SK-N-SH treated with all-trans-retinoic acid at 6 μM for 48 hours (cell line): ENCODE results near the gene TRMT1.

Experiments
- ATAC-seq: fragments of 200-7000 bp; cut with Tn5 transposase; 3 replicates; pipeline ENCODE4 v1.9.1; 2020; ENCODE audit warnings: mild to moderate bottlenecking, moderate library complexity
- ARNTL ChIP-seq: fragments of 450-650 bp; formaldehyde crosslinking; IDR thresholded peaks from 2 replicates; pipeline ENCODE4 v1.5.0; 2020; ENCODE audit warnings: low read depth, mild to moderate bottlenecking, moderate library complexity, borderline replicate concordance
- CREB5 ChIP-seq: fragments of 250-450 bp; sonication (Bioruptor Pico); IDR thresholded peaks from 2 replicates; pipeline ENCODE4 v1.5.1; 2020; ENCODE audit warnings: low read depth, mild to moderate bottlenecking, moderate library complexity
- CSDC2 ChIP-seq: fragments of 250-450 bp; sonication (Bioruptor Pico); IDR thresholded peaks from 2 replicates; pipeline ENCODE4 v1.5.0; 2020; ENCODE audit warnings: mild to moderate bottlenecking, moderate library complexity
- CSRNP3 ChIP-seq: fragments of 250-450 bp; sonication (Bioruptor Pico); IDR thresholded peaks from 2 replicates; pipeline ENCODE4 v1.5.1; 2021; ENCODE audit warnings: mild to moderate bottlenecking, moderate library complexity
- ESRRG ChIP-seq: fragments of 250-450 bp; sonication (Bioruptor Pico); IDR thresholded peaks from 2 replicates; pipeline ENCODE4 v1.6.1; 2021; ENCODE audit warnings: mild to moderate bottlenecking
- GLIS3 ChIP-seq: fragments of 250-450 bp; sonication (Bioruptor Pico); IDR thresholded peaks from 2 replicates; pipeline ENCODE4 v1.5.0; 2020; ENCODE audit warnings: mild to moderate bottlenecking, moderate library complexity
- ISL1 ChIP-seq: fragments of 250-450 bp; sonication (Bioruptor Pico); IDR thresholded peaks from 2 replicates; pipeline ENCODE4 v2.1.2; 2022; ENCODE audit warnings: mild to moderate bottlenecking, moderate library complexity
- OSR1 ChIP-seq: fragments of 250-450 bp; sonication (Bioruptor Pico); IDR thresholded peaks from 2 replicates; pipeline ENCODE4 v1.8.0; 2022; ENCODE audit warnings: moderate library complexity, mild to moderate bottlenecking, inconsistent platforms
- POU6F1 ChIP-seq: fragments of 250-450 bp; sonication (Bioruptor Pico); IDR thresholded peaks from 2 replicates; pipeline ENCODE4 v1.8.0; 2021; ENCODE audit warnings: low read depth, mild to moderate bottlenecking, moderate library complexity, borderline replicate concordance
- PPARA ChIP-seq: fragments of 250-450 bp; sonication (Bioruptor Pico); IDR thresholded peaks from 2 replicates; pipeline ENCODE4 v1.5.0; 2020; ENCODE audit warnings: mild to moderate bottlenecking, borderline replicate concordance
- RARB ChIP-seq: fragments of 250-450 bp; sonication (Bioruptor Pico); IDR thresholded peaks from 2 replicates; pipeline ENCODE4 v1.8.0; 2021; ENCODE audit warnings: mild to moderate bottlenecking, moderate library complexity
- TCF4 ChIP-seq: fragments of 250-450 bp; sonication (Bioruptor Pico); IDR thresholded peaks from 2 replicates; pipeline ENCODE4 v1.8.0; 2021; ENCODE audit warnings: mild to moderate bottlenecking, moderate library complexity, borderline replicate concordance
- TOX ChIP-seq: fragments of 250-450 bp; sonication (Bioruptor Pico); IDR thresholded peaks from 2 replicates; pipeline ENCODE4 v1.8.0; 2021; ENCODE audit warnings: mild to moderate bottlenecking, moderate library complexity, borderline replicate concordance
- TSHZ2 ChIP-seq: fragments of 250-450 bp; sonication (Bioruptor Pico); IDR thresholded peaks from 2 replicates; pipeline ENCODE4 v1.5.0; 2020; ENCODE audit warnings: mild to moderate bottlenecking, moderate library complexity
- ZC3H10 ChIP-seq: fragments of 250-450 bp; sonication (Bioruptor Pico); IDR thresholded peaks from 2 replicates; pipeline ENCODE4 v1.5.1; 2021; ENCODE audit warnings: mild to moderate bottlenecking, moderate library complexity
- ZFP3 ChIP-seq: fragments of 250-450 bp; sonication (Bioruptor Pico); IDR thresholded peaks from 2 replicates; pipeline ENCODE4 v1.5.0; 2020; ENCODE audit warnings: mild to moderate bottlenecking, moderate library complexity
- ZFP30 ChIP-seq: fragments of 450-650 bp; formaldehyde crosslinking; IDR thresholded peaks from 2 replicates; pipeline ENCODE4 v1.5.0; 2022; ENCODE audit warnings: mild to moderate bottlenecking, moderate library complexity
- ZNF565 ChIP-seq: fragments of 450-650 bp; formaldehyde crosslinking; conservative IDR thresholded peaks from 2 replicates; pipeline ENCODE4 v1.5.0; 2020; ENCODE audit warnings: low read depth, mild to moderate bottlenecking, moderate library complexity
- ZNF70 ChIP-seq: fragments of 450-650 bp; formaldehyde crosslinking; IDR thresholded peaks from 2 replicates; pipeline ENCODE4 v1.5.0; 2020; ENCODE audit warnings: mild to moderate bottlenecking, moderate library complexity
- ZNF8 ChIP-seq: fragments of 450-650 bp; formaldehyde crosslinking; IDR thresholded peaks from 2 replicates; pipeline ENCODE4 v1.5.0; 2020; ENCODE audit warnings: mild to moderate bottlenecking, moderate library complexity

The TRMT1 gene

GRCh38 chr19:13089139-13089856 is 27.2 kb downstream of the TRMT1 start (continued):
- TF ChIP-seq ISL1 (CRISPR knock-in tag): no peak
- no peak for TF ChIP-seq TSHZ2 (CRISPR knock-in tag)
- no peak for TF ChIP-seq ZFP3
- no peak for TF ChIP-seq ZNF70 (CRISPR knock-in tag)
- TF ChIP-seq ZNF8: no peak
- TF ChIP-seq ESRRG (CRISPR knock-in tag): no peak
- no peak for TF ChIP-seq TCF4 (CRISPR knock-in tag)
- no peak for TF ChIP-seq RARB (CRISPR knock-in tag)
- no peak for TF ChIP-seq ZNF565 (CRISPR knock-in tag)
- TF ChIP-seq CSRNP3 (CRISPR knock-in tag): no peak
- TF ChIP-seq, all 23 proteins: peak for 0

- TF ChIP-seq RARB (CRISPR knock-in tag) (no peak), ZNF565 (CRISPR knock-in tag) (no peak), ZNF70 (CRISPR knock-in tag) (no peak), PPARA (no peak), ZNF8 (no peak), TOX (CRISPR knock-in tag) (no peak), ARNTL (no peak), POU6F1 (CRISPR knock-in tag) (no peak), CSDC2 (CRISPR knock-in tag) (no peak), OSR1 (CRISPR knock-in tag) (no peak)
Observed at GRCh38 chr19:13087795-13088537, 28.6 kb downstream of the TRMT1 start.

GRCh38 chr19:13087295-13087694 is 29.2 kb downstream of the TRMT1 start:
- no peak for ATAC-seq

More at GRCh38 chr19:13087795-13088537, 28.6 kb downstream of the TRMT1 start:
- no peak for ATAC-seq

More at GRCh38 chr19:13087295-13087694, 29.2 kb downstream of the TRMT1 start:
- TF ChIP-seq ZFP3 (no peak), POU6F1 (CRISPR knock-in tag) (no peak), ZC3H10 (no peak), ISL1 (CRISPR knock-in tag) (no peak), GLIS3 (CRISPR knock-in tag) (no peak), TSHZ2 (CRISPR knock-in tag) (no peak), TOX (CRISPR knock-in tag) (no peak), CREB5 (no peak), ZNF565 (CRISPR knock-in tag) (no peak), ZFP30 (CRISPR knock-in tag) (no peak), TCF4 (CRISPR knock-in tag) (no peak), ARNTL (no peak)
